ENCODE measurements around the gene C12orf75.
"Not testable (repeated sequence)": the region's sequence is repeated elsewhere in the genome, so short reads cannot be mapped to it uniquely, and the experiment has no call there.

C12orf75 gene

DNA sequence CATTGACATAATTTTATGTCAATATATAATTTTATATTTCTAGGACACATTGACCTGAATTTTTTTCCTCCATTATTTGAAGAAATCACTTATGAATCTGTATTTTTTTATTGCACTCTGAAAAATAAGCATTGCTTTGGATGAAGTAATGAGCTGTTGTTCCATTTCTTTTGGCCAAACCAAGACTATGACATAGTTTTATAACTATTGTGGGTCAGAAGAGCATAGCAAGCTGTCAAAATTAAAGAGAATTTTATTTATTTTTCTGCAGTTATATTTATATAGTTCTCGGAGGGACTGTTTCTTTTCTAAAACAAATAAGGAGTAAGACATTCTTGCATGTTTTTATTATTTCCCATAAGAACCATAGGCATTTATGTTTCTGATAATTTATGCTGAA, 8.5 kb downstream of the C12orf75 start:
- H3K27ac ChIP-seq: no peak overlapping the region
- TF ChIP-seq ZFX (IDR thresholded peaks at IDR 0.05) (no peak), CTCF (conservative IDR thresholded peaks at IDR 0.05) (no peak)

DNA sequence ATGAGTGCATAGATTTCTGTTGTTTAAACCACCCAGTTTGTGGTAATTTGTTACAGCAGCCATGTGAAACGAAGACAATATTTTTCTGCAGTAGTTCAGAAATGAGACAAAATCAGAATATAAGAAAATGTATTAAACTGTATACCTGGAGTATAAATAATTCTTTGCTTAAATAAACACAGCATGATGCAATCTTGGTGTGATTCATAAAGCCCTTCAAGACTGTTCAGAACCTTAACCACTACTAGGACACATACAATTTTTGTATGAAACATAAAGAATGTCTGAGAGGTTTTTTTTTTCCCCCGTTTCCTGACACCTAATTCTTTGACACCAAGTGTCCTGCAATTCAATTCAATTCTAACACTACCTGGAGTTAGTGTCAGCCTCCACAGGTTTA, 10.5 kb downstream of the C12orf75 start:
- H3K27ac ChIP-seq: no peak overlapping the region

GRCh38 chr12:105341620-105342019, 11.1 kb downstream of the C12orf75 start:
- not testable (repeated sequence) for H3K27ac ChIP-seq

More for the DNA sequence above, 10.5 kb downstream of the C12orf75 start:
- no peak for TF ChIP-seq ZFX (IDR thresholded peaks at IDR 0.05)
- no peak for TF ChIP-seq CTCF (conservative IDR thresholded peaks at IDR 0.05)

GRCh38 chr12:105342464-105342863, 12.0 kb downstream of the C12orf75 start:
- no peak overlapping the region for H3K27ac ChIP-seq
- TF ChIP-seq ZFX (IDR thresholded peaks at IDR 0.05) (no peak), CTCF (conservative IDR thresholded peaks at IDR 0.05) (no peak)

DNA sequence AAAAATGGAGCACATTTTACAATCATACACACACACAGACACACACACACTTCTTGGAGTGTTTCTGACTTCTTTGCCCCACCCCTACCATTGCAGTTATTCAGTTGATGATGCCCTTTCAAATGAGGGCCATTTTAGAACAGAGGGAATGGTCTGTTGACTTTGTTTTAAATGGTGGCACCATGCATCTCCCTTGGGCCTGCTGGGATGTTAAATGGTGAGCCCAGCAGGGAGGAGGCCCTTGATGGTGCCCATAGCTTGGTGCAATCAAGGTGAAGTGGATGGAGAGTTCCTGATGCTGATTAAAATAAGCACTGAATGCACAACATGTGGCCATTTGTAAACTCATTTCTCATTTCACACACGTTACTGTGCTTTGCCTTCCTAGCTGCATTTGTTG, 13.3 kb downstream of the C12orf75 start:
- H3K27ac ChIP-seq: no peak overlapping the region
- TF ChIP-seq CTCF (conservative IDR thresholded peaks at IDR 0.05) (no peak), ZFX (IDR thresholded peaks at IDR 0.05) (no peak)

- H3K27ac ChIP-seq: no peak overlapping the region
- TF ChIP-seq CTCF (conservative IDR thresholded peaks at IDR 0.05) (no peak), ZFX (IDR thresholded peaks at IDR 0.05) (no peak)
Observed at GRCh38 chr12:105347499-105347898, 17.0 kb downstream of the C12orf75 start.

DNA sequence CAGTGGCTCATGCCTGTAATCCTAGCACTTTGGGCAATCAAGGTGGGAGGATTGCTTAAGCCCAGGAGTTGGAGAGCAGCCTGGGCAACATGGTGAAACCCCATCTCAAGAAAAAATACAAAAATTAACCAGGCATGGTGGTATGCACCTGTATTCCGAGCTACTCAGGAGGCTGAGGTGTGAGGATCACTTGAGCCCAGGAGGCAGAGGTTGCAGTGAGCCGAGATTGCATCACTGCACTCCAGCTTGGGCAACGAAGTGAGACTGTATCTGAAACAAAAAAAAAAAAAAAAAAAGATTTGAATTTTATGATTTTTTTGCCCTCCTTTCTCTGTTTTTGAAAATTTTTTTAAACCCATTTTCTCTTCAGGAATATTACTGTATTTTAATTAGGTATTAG, 17.7 kb downstream of the C12orf75 start:
- no peak overlapping the region for H3K27ac ChIP-seq
- TF ChIP-seq CTCF (conservative IDR thresholded peaks at IDR 0.05) (no peak), ZFX (IDR thresholded peaks at IDR 0.05) (no peak)

GRCh38 chr12:105348561-105348960, 18.1 kb downstream of the C12orf75 start:
- H3K27ac ChIP-seq: no peak overlapping the region
- TF ChIP-seq ZFX (IDR thresholded peaks at IDR 0.05) (no peak), CTCF (conservative IDR thresholded peaks at IDR 0.05) (no peak)
